Sigmoid colon (tissue), 4 donors: ENCODE results near the gene TRIM45.

Source experiments
- CTCF ChIP-seq, 4 experiments: fragments of 450-650 bp in 3 of 4; fragments of 200-600 bp in 1 of 4; IDR thresholded peaks; one replicate each; pipeline ENCODE4 v1.5.1; 2016 to 2019; ENCODE audit warnings: antibody characterized with exemption in 4 of 4, mild to moderate bottlenecking in 3 of 4, moderate library complexity in 2 of 4
- POLR2A ChIP-seq, 2 donors: fragments of 450-650 bp; IDR thresholded peaks; one replicate each; pipeline ENCODE4 v1.6.1; 2016; ENCODE audit warnings: antibody characterized with exemption in 2 of 2, mild to moderate bottlenecking in 2 of 2, moderate library complexity in 2 of 2
- POLR2AphosphoS5 ChIP-seq, 4 donors: sonication (generic); formaldehyde crosslinking; IDR thresholded peaks; one replicate each; pipeline ENCODE4 v1.6.1; 2017; ENCODE audit warnings: antibody characterized with exemption in 4 of 4

DNA sequence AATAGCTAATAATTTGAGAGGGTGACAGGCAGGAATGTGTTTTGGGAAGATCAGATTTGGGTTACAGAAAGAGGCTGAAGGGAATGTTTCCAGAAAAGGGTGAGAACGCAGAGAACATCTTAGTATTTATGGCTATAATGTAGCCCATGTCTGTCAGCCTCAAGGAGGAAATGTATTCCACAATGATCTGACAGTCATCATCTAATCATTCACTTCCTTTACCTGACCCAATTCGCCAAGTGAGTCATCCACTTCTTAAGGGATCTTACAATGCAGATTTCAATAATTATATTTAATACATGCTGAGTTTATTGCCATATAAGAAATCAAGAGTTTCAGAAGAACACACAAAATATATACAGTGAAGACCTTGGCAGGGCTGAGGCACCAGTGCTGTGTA is 10.8 kb downstream of the TRIM45 start:
- TF ChIP-seq POLR2AphosphoS5 (IDR thresholded peaks at IDR 0.05), result no peak
- TF ChIP-seq CTCF (IDR thresholded peaks at IDR 0.05), result no peak
- no peak for TF ChIP-seq POLR2A (IDR thresholded peaks at IDR 0.05)
